Renal cortical epithelial cell (primary cell): ENCODE data around the gene CATSPER4. TPM values are rescaled to one million over a fixed set of nuclear protein-coding genes. Genes with fewer than 3 reads are reported as not detected.

ENCODE experiments used
- DNase-seq: peaks from one replicate; pipeline ENCODE4 v3.0.0-alpha.2; 2011; ENCODE audit warnings: low read depth
- total RNA-seq: library from RNA; depleted of rRNA; stranded (reverse); fragments of >200 nt; gene quantifications from 2 replicates; pipeline ENCODE4 v1.2.3, GENCODE V29; 2014

Gene CATSPER4
- total RNA-seq, 1 donor from 2014 or later, result not detected

GRCh38 chr1:26164861-26165842 lies 25.2 kb upstream of the CATSPER4 start:
- no peak for DNase-seq

GRCh38 chr1:26166719-26167281 lies 23.6 kb upstream of the CATSPER4 start:
- no peak for DNase-seq

GRCh38 chr1:26168410-26169197 lies 21.8 kb upstream of the CATSPER4 start, which contains the start of gene C1orf232:
C1orf232 (minus strand) TSS chr1:26168963; CDS start chr1:26168499, 464 bp downstream.
- DNase-seq, result no peak

GRCh38 chr1:26169198-26169554 lies 21.2 kb upstream of the CATSPER4 start:
- no peak for DNase-seq

GRCh38 chr1:26169669-26170471 lies 20.5 kb upstream of the CATSPER4 start, which contains the start of gene ZNF593:
ZNF593 (plus strand) TSS chr1:26169908; CDS start chr1:26169984, 76 bp downstream.
- peak; percentile 70 for DNase-seq

- no peak for DNase-seq
Measured at GRCh38 chr1:26170472-26170821, 20.0 kb upstream of the CATSPER4 start.

- DNase-seq, result no peak
Measured at GRCh38 chr1:26171084-26172072, 19.0 kb upstream of the CATSPER4 start, which contains the start of gene ZNF593OS. ZNF593OS (minus strand) TSS chr1:26171832; CDS start chr1:26171661, 171 bp downstream.

GRCh38 chr1:26175346-26175745 lies 15.1 kb upstream of the CATSPER4 start:
- no peak for DNase-seq

- peak; percentile 28 for DNase-seq
Measured at GRCh38 chr1:26177182-26177684, 13.2 kb upstream of the CATSPER4 start, which contains the start of gene CNKSR1. CNKSR1 (plus strand) TSS chr1:26177491; CDS start chr1:26177548, 57 bp downstream.

GRCh38 chr1:26180010-26180506 lies 10.3 kb upstream of the CATSPER4 start:
- no peak for DNase-seq

- DNase-seq, result peak; percentile 86
Measured at GRCh38 chr1:26181586-26182382, 8.6 kb upstream of the CATSPER4 start.

GRCh38 chr1:26182383-26182696 lies 8.1 kb upstream of the CATSPER4 start:
- DNase-seq, result no peak

- no peak for DNase-seq
Measured at GRCh38 chr1:26184086-26184485, 6.3 kb upstream of the CATSPER4 start.

GRCh38 chr1:26184883-26185282 lies 5.5 kb upstream of the CATSPER4 start:
- DNase-seq, result no peak

- DNase-seq, result no peak
Measured at GRCh38 chr1:26187882-26188281, 2.5 kb upstream of the CATSPER4 start.

GRCh38 chr1:26188477-26188876 lies 1.9 kb upstream of the CATSPER4 start:
- DNase-seq, result no peak

GRCh38 chr1:26189331-26189730 lies 1.1 kb upstream of the CATSPER4 start:
- no peak for DNase-seq

GRCh38 chr1:26189751-26190275 lies 589 bp upstream of the CATSPER4 start:
- DNase-seq, result no peak

- no peak for DNase-seq
Measured at GRCh38 chr1:26191739-26192138, 1.3 kb downstream of the CATSPER4 start.
